GM21447 (cell line): Measurements from ENCODE around the gene ETFDH.
A peak's percentile ranks its signal among the peaks of the same experiment; 100 is the strongest.
"Not testable (repeated sequence)": the region's sequence is repeated elsewhere in the genome, so short reads cannot be mapped to it uniquely, and the experiment has no call there.

ENCODE experiments used
- ATAC-seq: cut with Tn5 transposase; IDR thresholded peaks from one replicate; pipeline ENCODE4 v1.9.1; 2021; ENCODE audit not compliant: unreplicated experiment

ETFDH gene

DNA sequence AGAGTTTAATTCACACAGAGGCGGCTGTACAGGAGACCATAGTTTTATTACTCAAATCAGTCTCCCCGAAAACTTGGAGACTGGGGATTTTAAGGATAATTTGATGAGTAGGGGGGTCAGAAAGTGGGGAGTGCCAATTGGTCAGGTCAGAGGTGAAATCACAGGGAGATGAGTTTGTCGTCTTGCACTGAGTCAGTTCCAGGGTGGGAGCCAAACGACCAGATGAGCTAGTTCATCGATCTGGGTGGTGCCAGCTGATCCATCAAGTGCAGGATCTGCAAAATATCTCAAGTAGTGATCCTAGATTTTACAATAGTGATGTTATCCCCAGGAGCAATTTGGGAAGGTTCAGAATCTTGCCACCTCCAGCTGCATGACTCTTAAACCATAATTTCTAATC lies 4.0 kb downstream of the ETFDH start:
- ATAC-seq = no peak

DNA sequence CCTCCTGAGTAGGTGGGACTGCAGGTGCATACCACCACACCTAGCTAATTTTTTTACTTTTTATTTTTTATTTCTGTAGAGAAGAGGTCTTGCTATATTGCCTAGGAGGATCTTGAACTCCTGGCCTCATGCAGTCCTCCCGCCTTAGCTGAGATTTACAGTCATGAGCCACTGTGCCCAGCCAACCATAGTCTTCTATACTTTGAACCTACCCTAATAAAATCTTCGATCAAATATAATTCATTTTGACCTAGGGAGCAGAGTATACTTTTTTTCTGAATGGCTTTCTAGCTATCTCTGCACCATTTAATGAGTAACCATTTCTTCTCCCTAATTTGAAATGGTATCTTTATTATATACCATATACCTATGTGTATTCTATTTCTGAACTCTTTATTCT lies 6.7 kb downstream of the ETFDH start:
- ATAC-seq = no peak

DNA sequence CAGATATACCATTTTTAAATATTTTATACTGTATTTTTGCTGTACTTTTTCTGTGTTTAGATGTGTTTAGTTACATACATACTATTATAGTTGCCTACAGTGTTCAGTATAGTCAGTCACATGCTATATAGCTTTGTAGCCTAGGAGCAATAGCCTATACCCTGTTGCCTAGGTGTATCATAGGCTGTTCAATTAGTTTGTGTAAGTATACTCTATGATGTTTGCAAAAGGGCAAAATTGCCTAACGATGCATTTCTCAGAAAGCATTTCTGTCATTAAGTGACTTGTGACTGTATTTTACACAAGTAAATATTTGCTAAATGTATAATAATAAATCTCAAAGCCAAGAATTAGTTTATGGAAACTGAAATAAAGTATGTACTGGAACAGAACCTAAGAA lies 9.5 kb downstream of the ETFDH start:
- ATAC-seq = no peak

DNA sequence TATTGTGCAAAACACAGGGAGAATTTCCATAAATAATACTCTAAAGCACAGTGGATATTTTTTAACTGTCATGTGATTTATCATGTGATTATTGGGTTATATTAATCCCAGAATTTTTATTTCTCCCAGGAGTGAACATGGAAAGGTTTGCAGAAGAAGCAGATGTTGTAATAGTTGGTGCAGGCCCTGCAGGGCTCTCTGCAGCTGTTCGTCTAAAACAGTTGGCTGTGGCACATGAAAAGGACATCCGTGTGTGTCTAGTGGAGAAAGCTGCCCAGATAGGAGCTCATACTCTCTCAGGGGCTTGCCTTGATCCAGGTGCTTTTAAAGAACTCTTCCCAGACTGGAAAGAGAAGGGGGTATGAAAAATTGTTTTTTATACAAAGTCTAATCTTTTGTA lies 10.0 kb downstream of the ETFDH start:
- ATAC-seq = no peak

DNA sequence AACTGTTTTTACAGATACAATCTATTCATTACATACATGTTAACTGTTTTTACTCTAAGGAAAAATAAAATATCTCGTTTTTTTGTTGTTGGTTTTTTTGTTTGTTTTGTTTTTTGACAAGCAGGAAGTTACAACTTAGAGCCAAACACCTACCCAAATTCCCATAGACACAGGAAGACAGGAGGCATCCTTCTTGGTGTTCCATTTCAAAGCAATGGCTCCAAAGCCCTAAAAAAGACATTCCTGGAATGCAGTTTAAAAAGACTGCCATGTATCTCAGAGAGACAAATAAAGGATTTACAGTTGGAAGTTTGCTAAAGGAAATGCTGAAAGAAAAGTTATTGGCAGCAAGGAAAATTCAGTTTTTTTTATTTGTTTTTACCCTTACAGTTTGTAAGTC lies 16.7 kb downstream of the ETFDH start:
- ATAC-seq = no peak

DNA sequence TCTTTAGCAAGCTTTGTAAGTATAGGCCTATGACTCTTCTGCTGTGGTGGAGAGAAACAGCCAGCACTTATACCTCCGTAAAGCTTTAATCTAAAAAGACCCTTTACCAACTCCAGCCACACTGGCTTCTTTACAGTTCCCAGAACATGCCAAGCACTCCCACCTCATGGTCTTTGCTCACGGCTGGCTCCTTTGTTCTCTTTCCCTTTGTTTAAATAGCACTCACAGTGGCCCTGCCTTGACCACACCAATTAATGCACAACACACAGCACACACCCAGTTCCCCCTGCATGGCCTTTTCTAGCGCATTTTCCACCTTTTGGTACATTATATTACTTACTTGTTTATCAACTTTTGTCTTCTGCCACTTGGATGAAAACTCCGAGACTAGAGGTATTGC lies 32.2 kb downstream of the ETFDH start:
- no peak for ATAC-seq

DNA sequence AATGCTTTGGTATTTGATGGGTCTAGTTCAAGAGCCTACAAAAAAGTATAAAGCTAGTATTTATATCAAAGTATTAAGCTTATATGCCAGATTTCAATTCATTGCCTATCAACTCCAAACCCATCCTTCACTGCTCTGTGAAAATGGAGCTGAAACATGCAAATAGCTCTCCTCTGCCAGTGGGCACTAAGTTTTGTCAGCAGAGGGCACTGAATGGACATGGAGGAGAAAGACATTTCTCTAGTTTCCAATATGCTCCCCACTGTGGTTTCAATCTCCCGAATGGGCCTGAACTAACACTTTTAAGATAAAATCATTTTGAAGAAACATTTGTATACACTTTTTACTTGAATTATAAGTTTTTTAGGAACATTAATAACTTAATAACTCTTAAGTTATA lies 38.7 kb downstream of the ETFDH start:
- no peak for ATAC-seq

DNA sequence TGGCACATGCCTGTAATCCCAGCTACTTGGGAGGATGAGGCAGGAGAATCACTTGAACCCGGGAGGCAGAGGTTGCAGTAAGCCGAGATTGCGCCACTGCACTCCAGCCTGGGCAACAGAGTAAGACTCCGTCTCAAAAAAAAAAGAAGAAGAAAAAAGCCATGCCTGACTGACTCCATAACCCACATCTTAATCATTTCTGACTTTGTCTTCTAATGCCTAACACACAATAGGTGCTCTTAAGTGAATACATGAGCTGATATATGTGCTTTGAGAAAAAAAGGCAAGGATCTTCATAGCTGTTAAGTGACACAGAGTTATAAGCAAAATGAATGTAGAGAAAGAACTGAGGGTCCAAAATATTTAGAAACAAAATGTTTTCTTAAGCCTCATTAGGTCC lies 40.5 kb downstream of the ETFDH start:
- not testable (repeated sequence) for ATAC-seq

DNA sequence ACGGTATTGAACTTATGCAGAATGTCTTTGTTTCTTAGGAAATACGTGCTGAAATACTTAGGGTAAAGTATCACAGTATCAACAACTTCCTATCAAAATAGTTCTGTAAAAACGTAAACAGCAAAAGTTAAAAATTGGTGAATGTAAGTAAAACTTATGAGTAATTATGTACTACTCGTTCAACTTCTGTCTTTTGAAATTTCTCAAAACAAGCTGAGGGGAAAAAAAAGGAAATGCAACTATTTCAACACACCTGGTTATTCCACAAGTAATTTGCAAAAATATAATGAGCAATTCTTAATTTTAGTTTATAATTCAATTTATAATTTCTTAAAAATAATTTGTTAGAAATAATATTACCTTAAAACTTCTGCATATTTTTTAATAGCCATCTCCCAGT lies 42.8 kb downstream of the ETFDH start:
- ATAC-seq = no peak

DNA sequence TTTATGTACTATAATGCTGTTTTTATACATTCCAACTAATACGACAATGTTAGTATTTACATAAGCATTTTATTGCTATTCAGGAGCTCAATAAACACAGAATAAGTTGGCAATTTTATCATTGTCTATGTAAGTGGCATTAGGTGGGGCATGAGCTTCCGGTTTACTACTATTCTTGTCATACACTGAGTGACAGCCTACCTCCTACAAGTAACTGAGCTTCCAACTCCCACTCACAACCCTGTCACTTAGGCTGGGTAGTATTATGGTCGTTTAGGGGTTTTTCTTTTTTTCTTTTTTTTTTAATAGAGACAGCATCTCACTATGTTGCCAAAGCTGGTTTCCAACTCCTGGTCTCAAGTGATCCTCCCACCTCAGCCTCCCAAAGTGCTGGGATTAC lies 43.7 kb downstream of the ETFDH start:
- ATAC-seq = no peak

DNA sequence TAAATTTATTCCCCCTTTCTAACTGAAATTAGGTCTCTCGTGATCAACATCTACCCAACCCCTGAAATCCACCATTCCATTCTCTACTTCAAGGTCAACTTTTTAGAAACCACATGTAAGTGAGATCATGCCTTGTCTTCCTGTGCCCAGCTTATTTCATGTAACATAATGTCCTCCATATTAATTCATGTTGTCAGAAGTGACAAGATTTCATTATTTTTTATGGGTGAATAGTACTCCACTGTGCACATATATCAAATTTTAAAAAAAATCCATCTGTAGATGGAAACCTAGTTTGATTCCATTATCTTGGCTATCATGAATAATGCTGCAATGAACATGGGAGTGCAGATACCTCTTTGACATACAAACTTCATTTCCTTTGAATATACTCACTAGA lies 49.6 kb downstream of the ETFDH start:
- no peak for ATAC-seq

DNA sequence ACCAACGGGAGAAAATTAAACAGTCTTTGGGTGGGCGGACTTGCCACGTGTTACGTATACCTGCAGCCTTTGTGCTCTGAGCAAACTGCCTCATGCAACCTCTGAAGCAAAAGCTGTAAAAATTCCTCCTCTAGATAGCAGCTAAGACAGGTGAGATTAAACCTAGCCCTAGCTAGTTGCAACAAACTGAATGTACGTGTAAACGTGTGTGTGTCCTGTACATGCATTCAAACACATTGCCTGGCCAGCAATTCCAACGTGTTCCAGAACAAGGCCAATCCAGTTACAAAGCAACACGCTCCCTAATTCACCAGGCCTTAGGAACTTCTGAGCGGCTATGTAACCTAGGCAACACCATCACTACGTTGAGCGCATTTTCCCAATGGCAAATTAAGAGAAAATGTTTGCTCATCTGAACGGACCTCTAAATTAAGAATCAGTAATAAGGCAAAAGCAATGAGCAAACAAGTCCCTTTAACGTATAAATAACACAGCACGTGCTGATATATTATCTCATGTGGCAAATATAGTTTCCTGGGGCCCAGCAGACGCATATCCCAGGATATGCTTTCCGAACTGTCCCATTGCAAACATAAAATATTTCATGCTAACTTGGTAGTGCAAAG lies 50.3 kb downstream of the ETFDH start:
- peak; percentile 28 for ATAC-seq

DNA sequence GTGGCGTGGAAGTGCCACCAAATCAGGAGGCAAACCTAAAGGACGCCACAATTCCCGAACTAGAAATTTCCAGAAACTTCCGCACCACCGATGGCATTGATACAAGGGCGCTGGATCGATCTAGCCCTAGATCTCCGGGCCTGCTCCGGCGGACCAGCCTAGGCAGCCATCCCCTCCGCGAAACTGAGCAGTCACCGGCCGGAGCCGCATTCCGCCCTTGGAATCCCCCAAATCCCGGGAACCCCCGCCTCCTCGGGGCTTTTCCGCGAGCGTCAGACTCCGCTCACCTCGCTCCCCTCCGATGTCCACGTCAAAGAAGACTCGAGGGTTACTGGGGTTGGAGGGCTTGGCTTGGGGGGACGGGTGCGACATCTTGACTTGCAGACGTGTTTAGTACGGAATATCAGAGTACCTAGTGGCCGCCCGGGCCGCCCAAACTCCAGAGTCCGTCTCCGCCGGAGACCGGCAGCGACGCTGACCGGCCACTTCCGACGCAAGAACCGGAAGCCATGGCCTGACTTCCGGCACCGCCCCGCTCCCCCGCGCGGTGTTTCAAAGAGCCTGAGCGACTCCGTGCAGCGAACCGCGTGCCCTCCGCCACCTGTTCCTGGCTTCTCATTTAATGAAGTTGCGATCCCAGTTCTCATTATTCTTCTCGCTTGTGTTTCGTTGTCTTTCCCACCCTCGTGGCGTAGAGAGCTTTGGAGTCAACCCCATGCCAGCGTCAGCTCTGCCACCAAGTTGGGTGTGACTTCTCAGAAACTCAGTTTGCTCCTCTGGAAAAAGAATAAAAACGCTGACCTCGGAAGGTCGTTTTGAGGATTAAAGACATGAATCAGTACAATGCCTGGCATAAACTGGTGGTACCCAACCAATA lies 51.1 kb downstream of the ETFDH start, which contains the start of gene PPID:
Gene PPID, minus strand, starts transcription at position 480 of the 877 bp plus-strand sequence. Its CDS starts 108 bp downstream, at position 372.
- ATAC-seq = peak; percentile 97

DNA sequence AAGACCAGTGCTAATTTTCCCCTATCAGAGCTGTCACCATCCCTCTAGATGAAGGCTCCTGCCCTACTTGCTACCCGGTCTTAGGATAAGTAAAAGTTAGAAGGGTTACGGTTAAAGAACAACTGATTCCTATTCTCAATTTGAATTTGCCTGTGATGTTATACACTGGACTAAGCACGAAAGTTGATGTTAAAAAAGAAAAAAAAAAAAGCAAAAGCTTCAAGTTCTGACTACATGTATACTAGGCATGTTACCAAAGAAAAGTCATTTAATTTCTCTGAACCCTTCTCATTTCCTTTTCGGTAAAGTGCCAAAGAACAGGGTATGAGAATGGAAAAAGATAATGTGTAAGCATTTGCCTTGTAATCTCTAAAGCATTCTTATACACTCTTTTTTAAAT lies 52.5 kb downstream of the ETFDH start:
- no peak for ATAC-seq

DNA sequence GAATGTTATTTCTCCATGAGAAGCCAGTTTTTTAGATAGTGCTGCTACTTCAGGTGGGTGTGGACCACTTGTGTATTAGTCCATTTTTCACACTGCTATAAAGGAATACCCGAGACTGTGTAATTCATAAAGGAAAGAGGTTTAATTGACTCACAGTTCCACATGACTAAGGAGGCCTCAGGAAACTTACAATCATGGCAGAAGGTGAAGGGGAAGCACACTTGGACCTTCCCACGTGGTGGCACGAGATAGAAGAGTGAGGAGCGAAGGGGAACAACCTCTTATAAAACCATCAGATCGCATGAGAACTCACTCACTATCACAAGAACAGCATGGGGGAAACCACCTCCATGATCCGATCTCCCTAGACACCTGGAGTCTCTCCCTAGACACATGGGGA lies 54.5 kb downstream of the ETFDH start:
- no peak for ATAC-seq

DNA sequence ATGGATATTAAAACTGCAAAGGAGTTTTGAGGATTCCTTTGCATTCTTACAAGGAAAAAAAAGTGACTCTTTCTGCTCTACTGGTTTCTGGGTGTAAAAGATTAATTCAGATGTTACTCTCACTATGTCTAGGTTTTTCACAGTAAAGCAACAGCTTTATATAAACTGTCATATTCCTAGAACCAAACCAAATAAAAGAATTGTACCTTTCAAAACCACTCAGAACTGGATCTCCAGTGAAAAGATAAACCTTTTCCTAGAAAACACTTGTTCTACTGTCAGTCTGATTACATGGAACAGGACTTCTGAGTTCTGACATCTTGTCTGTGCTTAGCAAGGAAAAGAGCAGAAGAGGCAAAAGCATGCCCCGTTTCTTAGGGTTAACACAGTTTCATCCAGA lies 56.1 kb downstream of the ETFDH start:
- no peak for ATAC-seq

DNA sequence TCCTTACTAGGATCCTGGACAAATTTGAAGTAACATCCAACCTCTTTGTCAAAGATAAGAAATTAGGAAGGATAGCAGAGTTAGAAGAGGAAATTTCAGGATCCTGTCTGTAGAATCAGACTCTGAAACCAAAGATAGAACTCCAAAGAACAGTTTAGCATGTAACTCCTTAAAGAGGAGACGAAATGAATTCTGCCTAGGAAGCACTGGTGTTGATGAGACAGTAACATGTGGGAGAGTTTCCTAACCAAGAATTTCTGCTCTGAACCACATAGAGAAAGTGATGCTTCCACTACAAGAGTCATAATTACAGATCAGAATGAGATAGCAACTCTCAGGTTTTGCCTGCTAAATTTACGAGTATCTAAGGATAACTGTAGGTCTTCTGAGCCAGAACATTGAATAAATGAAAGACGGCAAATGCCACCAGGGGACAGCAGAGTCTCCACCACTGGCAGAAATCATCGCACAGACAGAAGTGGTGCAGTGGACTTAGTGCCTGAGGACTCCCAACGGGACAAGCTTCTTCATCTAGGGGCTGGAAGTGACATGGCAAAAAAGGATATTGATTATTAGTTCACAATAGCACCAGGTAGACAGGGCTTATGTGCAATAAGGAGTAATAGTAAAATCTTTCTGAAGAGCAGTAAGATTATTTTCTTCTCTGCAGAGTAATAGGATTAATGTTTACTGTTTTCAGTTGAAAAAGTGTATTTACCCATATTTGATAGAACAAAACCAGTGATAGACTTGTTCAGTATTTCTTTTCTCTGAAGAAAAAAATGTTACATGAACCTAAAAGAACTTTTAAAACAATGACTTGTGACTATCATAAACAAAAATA lies 57.8 kb downstream of the ETFDH start:
- peak; percentile 95 for ATAC-seq

DNA sequence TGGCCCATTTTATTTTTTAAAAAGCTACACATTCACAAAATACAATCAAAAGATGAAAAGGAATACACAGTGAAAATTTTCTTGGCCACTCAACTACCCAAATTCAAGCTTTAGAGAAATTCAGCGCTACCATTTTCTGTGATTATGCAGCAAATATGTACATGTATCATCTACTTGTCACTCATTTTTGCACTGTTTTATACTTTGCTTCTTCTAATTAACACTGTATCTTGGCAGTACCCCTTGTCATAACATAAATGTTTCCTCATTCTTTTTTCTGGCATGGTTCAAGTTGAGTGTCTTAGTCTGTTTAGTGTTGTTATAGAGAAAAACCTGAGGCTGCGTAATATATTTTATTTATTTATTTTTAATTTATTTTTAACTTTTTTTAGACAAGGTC lies 66.8 kb downstream of the ETFDH start:
- ATAC-seq = no peak

DNA sequence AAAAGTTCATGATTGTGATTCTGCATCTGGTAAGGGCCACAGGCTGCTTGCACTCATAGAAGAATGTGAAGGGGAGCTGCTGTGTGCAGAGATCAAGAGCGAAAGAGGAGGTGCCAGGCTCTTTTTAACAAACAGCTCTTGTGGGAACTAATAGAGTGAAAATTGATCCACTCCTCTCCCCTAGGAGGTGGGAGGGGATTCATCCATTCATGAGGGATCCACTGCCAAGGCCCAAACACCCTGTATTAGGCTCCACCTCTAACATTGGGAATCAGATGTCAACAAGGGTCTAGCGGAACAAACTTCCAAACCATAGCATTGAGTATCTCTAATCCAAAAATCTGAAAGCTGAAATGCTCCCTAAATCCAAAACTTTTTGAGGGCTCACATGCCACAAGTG lies 67.5 kb downstream of the ETFDH start:
- ATAC-seq = no peak

DNA sequence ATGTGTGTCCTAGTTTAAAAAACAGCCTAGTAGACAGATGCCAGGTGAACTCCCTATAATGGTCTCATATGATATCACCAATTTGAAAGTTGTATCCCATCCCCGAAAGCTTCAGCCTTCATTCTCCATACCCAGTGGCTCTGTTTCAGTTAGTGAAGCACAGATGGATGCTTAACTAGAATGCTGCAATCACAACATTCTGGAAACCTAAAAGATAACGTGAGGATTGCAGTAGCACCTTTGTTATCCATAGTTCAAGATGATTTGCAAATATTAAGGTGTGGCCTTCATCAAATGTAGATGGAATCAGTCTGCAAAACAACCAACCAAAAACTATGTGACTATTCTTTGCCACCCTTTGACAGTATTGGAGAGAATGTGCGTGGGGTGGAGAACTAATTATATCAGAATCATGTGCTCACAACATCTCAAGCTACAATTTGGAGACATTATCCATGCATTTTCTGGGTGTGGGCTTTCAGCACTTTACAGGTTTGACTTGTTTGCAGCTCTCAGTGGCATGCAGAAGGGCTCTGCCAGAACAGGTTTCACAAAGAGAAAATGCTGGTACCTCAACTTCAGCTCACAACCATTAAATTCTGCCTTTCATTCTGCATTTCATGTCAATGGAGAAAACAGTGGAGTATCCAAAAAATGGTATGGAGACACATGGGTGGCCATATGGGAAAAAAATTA lies 69.4 kb downstream of the ETFDH start:
- ATAC-seq = no peak

DNA sequence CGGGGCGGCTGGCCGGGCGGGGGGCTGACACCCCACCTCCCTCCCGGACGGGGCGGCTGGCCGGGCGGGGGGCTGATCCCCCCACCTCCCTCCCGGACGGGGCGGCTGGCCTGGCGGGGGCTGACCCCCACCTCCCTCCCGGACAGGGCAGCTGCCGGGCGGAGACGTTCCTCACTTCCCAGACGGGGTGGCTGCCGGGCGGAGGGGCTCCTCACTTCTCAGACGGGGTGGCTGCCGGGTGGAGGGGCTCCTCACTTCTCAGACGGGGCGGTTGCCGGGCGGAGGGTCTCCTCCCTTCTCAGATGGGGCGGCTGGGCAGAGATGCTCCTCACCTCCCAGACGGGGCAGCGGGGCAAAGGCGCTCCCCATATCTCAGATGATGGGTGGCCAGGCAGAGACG lies 74.4 kb downstream of the ETFDH start:
- ATAC-seq = not testable (repeated sequence)
